ENCODE data around the gene RPS8. TPM values are rescaled to one million over a fixed set of nuclear protein-coding genes. Genes with fewer than 3 reads are reported as not detected.
"Not testable (repeated sequence)": the region's sequence is repeated elsewhere in the genome, so short reads cannot be mapped to it uniquely, and the experiment has no call there.

The RPS8 gene
- total and polyA plus RNA-seq, 9 donors: 2,811 to 4,408 (median 3,136) TPM

DNA sequence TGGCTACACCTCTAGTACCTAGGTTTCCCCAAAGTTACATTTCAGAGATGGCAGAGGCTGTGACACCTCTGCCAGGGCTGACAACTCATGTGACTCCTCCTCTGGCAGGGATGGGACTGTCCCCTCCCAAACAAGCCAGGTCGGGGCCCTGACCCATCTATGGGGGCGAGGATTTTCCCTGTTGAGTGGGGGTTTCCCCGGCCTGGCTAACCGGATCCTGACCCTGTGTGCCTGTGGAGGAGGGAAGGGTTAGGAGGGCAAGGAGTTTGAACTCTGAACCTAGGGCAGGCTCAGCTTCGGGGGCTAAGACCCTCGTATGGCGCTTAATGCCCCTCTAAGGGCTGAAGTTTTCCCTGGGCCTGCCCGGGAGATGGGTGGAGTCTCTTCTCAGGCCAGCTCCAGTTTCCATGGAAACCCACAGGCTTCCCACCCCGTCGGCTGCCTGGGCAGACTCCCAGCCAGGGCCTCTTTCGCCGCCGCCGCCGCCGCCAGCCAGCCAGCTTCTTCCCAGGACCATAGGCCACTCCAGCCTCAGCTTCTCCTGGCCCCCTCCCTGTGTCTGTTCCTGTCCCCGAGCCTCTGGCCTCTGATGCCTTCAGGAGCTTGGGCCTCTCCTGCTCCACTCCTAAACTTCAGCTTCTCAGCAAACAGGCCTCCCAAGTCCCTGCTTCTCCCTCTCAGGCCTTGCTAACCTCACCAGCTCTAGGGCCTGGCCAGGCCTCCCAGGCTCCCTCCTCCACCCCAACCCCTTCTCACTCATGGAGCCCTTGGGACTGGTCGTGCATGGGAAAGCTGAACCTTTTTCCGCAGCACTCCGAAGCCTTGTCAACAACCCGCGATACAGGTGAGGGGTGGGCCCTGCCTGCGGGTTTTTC lies 33.0 kb downstream of the RPS8 start, which contains the start of gene BTBD19:
Gene BTBD19, plus strand, starts transcription at position 461 of the 875 bp plus-strand sequence. Its CDS starts 298 bp downstream, at position 759.
- H3K36me3 ChIP-seq (ENCODE audit: control insufficient read depth, insufficient read depth, low read length): peaks cover 38% of the 10 kb centered on the region
- peak within 1 kb of the TSS; percentile 32 for H3K4me3 ChIP-seq (ENCODE audit: low read length)
- peaks cover 83% of the 10 kb centered on the region for H3K4me1 ChIP-seq (ENCODE audit: control insufficient read depth, insufficient read depth, low read length)
- DNase-seq: peak; percentile 97
- 12% methylated on average over 21 of the region's 23 CpGs for WGBS (ENCODE audit: insufficient coverage)
- H3K27me3 ChIP-seq (ENCODE audit: control insufficient read depth, insufficient read depth, low read length): no peaks in the 10 kb centered on the region
- H3K9me3 ChIP-seq (replicated peaks; ENCODE audit: control insufficient read depth, low read depth, low read length): no peaks in the 10 kb centered on the region
- peak within 1 kb of the TSS; percentile 99 for H3K27ac ChIP-seq (ENCODE audit: low read length)

GRCh38 chr1:44808938-44809917 lies 33.9 kb downstream of the RPS8 start:
- peak; percentile 88 for DNase-seq
- Histone ChIP-seq H3K27ac (ENCODE audit: low read length) (peak overlapping the region; percentile 99), H3K4me3 (ENCODE audit: low read length) (peak overlapping the region; percentile 32), H3K9me3 (replicated peaks; ENCODE audit: control insufficient read depth, low read depth, low read length) (no peaks in the 10 kb centered on the region), H3K4me1 (ENCODE audit: control insufficient read depth, insufficient read depth, low read length) (peaks cover 77% of the 10 kb centered on the region), H3K27me3 (ENCODE audit: control insufficient read depth, insufficient read depth, low read length) (no peaks in the 10 kb centered on the region), H3K36me3 (ENCODE audit: control insufficient read depth, insufficient read depth, low read length) (peaks cover 29% of the 10 kb centered on the region)
- 10% methylated on average over 2 of the region's 6 CpGs for WGBS (ENCODE audit: insufficient coverage)

GRCh38 chr1:44810101-44810761 lies 34.9 kb downstream of the RPS8 start:
- H3K27me3 ChIP-seq (ENCODE audit: control insufficient read depth, insufficient read depth, low read length): no peaks in the 10 kb centered on the region
- peaks cover 20% of the 10 kb centered on the region for H3K36me3 ChIP-seq (ENCODE audit: control insufficient read depth, insufficient read depth, low read length)
- H3K4me3 ChIP-seq (ENCODE audit: low read length): no peak overlapping the region
- DNase-seq: peak; percentile 45
- no peaks in the 10 kb centered on the region for H3K9me3 ChIP-seq (replicated peaks; ENCODE audit: control insufficient read depth, low read depth, low read length)
- peak overlapping the region; percentile 99 for H3K27ac ChIP-seq (ENCODE audit: low read length)
- peaks cover 76% of the 10 kb centered on the region for H3K4me1 ChIP-seq (ENCODE audit: control insufficient read depth, insufficient read depth, low read length)
- 59% methylated on average over 7 of the region's 12 CpGs for whole genome bisulfite sequencing (ENCODE audit: insufficient coverage)

DNA sequence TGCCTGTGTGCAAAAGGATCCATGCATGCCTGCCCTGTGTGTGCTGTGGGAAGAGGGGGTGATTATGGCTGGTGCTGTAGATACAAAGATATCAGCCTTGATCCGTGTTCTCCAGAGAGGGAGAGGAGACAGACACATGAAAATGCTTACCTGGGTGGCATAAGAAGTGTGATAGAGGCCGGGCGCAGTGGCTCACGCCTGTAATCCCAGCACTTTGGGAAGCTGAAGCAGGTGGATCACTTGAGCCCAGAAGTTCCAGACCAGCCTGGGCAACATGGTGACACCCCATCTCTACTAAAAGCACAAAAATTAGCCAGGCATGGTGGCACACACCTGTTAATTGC lies 35.4 kb downstream of the RPS8 start:
- Histone ChIP-seq H3K4me1 (ENCODE audit: control insufficient read depth, insufficient read depth, low read length) (peaks cover 71% of the 10 kb centered on the region), H3K27ac (ENCODE audit: low read length) (peak overlapping the region; percentile 99), H3K36me3 (ENCODE audit: control insufficient read depth, insufficient read depth, low read length) (peaks cover 20% of the 10 kb centered on the region)
- H3K27me3 ChIP-seq (ENCODE audit: control insufficient read depth, insufficient read depth, low read length); H3K4me3 ChIP-seq (ENCODE audit: low read length); H3K9me3 ChIP-seq (replicated peaks; ENCODE audit: control insufficient read depth, low read depth, low read length); DNase-seq: not testable (repeated sequence)
- 86% methylated on average over 2 of the region's 4 CpGs for WGBS (ENCODE audit: insufficient coverage)

- H3K36me3 ChIP-seq (ENCODE audit: control insufficient read depth, insufficient read depth, low read length): peaks cover 19% of the 10 kb centered on the region
- WGBS (ENCODE audit: insufficient coverage): 80% methylated on average over 8 of the region's 8 CpGs
- no peaks in the 10 kb centered on the region for H3K27me3 ChIP-seq (ENCODE audit: control insufficient read depth, insufficient read depth, low read length)
- H3K9me3 ChIP-seq (replicated peaks; ENCODE audit: control insufficient read depth, low read depth, low read length): no peaks in the 10 kb centered on the region
- H3K4me1 ChIP-seq (ENCODE audit: control insufficient read depth, insufficient read depth, low read length): peaks cover 68% of the 10 kb centered on the region
- DNase-seq: no peak
- H3K4me3 ChIP-seq (ENCODE audit: low read length): no peak overlapping the region
- H3K27ac ChIP-seq (ENCODE audit: low read length): peak overlapping the region; percentile 13
Observed at GRCh38 chr1:44811234-44811633, 35.9 kb downstream of the RPS8 start.

- Histone ChIP-seq H3K4me3 (ENCODE audit: low read length) (peak overlapping the region; percentile 64), H3K36me3 (ENCODE audit: control insufficient read depth, insufficient read depth, low read length) (peaks cover 12% of the 10 kb centered on the region), H3K4me1 (ENCODE audit: control insufficient read depth, insufficient read depth, low read length) (peaks cover 51% of the 10 kb centered on the region), H3K27me3 (ENCODE audit: control insufficient read depth, insufficient read depth, low read length) (no peaks in the 10 kb centered on the region), H3K27ac (ENCODE audit: low read length) (peak overlapping the region; percentile 93), H3K9me3 (replicated peaks; ENCODE audit: control insufficient read depth, low read depth, low read length) (no peaks in the 10 kb centered on the region)
- DNase-seq: peak; percentile 19
- 33% methylated on average over 47 of the region's 48 CpGs for WGBS (ENCODE audit: insufficient coverage)
Observed at GRCh38 chr1:44812822-44813543, 37.6 kb downstream of the RPS8 start.

- H3K27ac ChIP-seq (ENCODE audit: low read length); H3K4me3 ChIP-seq (ENCODE audit: low read length); H3K9me3 ChIP-seq (replicated peaks; ENCODE audit: control insufficient read depth, low read depth, low read length); H3K27me3 ChIP-seq (ENCODE audit: control insufficient read depth, insufficient read depth, low read length); DNase-seq: not testable (repeated sequence)
- Histone ChIP-seq H3K4me1 (ENCODE audit: control insufficient read depth, insufficient read depth, low read length) (peaks cover 37% of the 10 kb centered on the region), H3K36me3 (ENCODE audit: control insufficient read depth, insufficient read depth, low read length) (peaks cover 12% of the 10 kb centered on the region)
- WGBS (ENCODE audit: insufficient coverage): 96% methylated on average over 8 of the region's 9 CpGs
Observed at GRCh38 chr1:44815926-44816325, 40.6 kb downstream of the RPS8 start.

DNA sequence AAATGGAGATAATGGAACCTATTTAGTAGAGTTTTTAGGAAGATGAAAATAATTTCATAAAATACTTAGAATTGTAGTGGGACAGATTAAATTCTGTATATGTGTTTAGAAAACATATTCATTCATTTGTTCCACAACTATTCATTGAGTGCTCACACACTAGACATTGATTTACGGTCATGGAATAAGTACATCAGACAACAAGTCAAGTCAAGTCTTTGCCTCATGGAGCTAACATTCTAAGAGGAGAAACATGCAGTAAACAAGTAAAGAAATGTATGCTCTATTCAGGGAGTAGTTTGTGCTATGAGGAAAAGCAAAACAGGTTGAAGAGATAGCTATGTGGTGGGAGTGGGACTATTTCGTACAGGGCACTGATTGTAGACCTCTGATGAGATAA lies 42.0 kb downstream of the RPS8 start:
- H3K4me1 ChIP-seq (ENCODE audit: control insufficient read depth, insufficient read depth, low read length): peaks cover 29% of the 10 kb centered on the region
- H3K9me3 ChIP-seq (replicated peaks; ENCODE audit: control insufficient read depth, low read depth, low read length): no peaks in the 10 kb centered on the region
- 94% methylated on average over 1 of the region's 2 CpGs for WGBS (ENCODE audit: insufficient coverage)

GRCh38 chr1:44817771-44818495 lies 42.6 kb downstream of the RPS8 start:
- H3K27ac ChIP-seq (ENCODE audit: low read length): no peak overlapping the region
- no peak overlapping the region for H3K4me3 ChIP-seq (ENCODE audit: low read length)
- DNase-seq: no peak
- WGBS (ENCODE audit: insufficient coverage): 94% methylated on average over 8 of the region's 11 CpGs
- H3K4me1 ChIP-seq (ENCODE audit: control insufficient read depth, insufficient read depth, low read length): peaks cover 26% of the 10 kb centered on the region
- peaks cover 8% of the 10 kb centered on the region for H3K36me3 ChIP-seq (ENCODE audit: control insufficient read depth, insufficient read depth, low read length)
- no peaks in the 10 kb centered on the region for H3K9me3 ChIP-seq (replicated peaks; ENCODE audit: control insufficient read depth, low read depth, low read length)
- H3K27me3 ChIP-seq (ENCODE audit: control insufficient read depth, insufficient read depth, low read length): no peaks in the 10 kb centered on the region

More for the DNA sequence above, 42.0 kb downstream of the RPS8 start:
- Histone ChIP-seq H3K36me3 (ENCODE audit: control insufficient read depth, insufficient read depth, low read length) (peaks cover 9% of the 10 kb centered on the region), H3K27me3 (ENCODE audit: control insufficient read depth, insufficient read depth, low read length) (no peaks in the 10 kb centered on the region), H3K4me3 (ENCODE audit: low read length) (no peak overlapping the region), H3K27ac (ENCODE audit: low read length) (no peak overlapping the region)
- DNase-seq: no peak

Data from muscle of leg (tissue), 11 donors.